GM12878 (cell line): ENCODE results near the gene SLCO6A1.

ENCODE experiments used
- CBX5 ChIP-seq: sonication (generic); IDR thresholded peaks from 2 replicates; pipeline ENCODE4 v1.6.1; 2016; ENCODE audit warnings: low read depth, moderate library complexity, mild to moderate bottlenecking, inconsistent platforms
- CTCF ChIP-seq, 3 experiments: IDR thresholded peaks in 2 of 3; conservative IDR thresholded peaks in 1 of 3; 2 replicates each; pipeline ENCODE4 v1.5.1; 2011; ENCODE audit warnings: low read depth in 3 of 3, low read length in 3 of 3, mild to moderate bottlenecking in 3 of 3, control low read depth in 2 of 3, moderate library complexity in 2 of 3, inconsistent platforms in 1 of 3, mixed read lengths in 1 of 3; ENCODE audit not compliant: control insufficient read depth in 2 of 3, insufficient read depth in 1 of 3; ENCODE audit errors: extremely low read depth in 1 of 3
- EP300 ChIP-seq, 2 experiments: fragments of 150-350 bp in 1 of 2; IDR thresholded peaks; 2 replicates each; pipeline ENCODE4 v1.6.1; 2011 to 2012; ENCODE audit warnings: low read depth in 2 of 2, low read length in 2 of 2, borderline replicate concordance in 1 of 2, improper control_type of control experiment in 1 of 2, inconsistent platforms in 1 of 2; ENCODE audit not compliant: control insufficient read depth in 1 of 2
- PKNOX1 ChIP-seq: fragments of 450-650 bp; IDR thresholded peaks from 2 replicates; pipeline ENCODE4 v1.6.1; 2016; ENCODE audit warnings: mild to moderate bottlenecking
- POLR2A ChIP-seq: IDR thresholded peaks from 2 replicates; pipeline ENCODE4 v1.6.1; 2011; ENCODE audit warnings: low read depth, mild to moderate bottlenecking, low read length
- POLR2AphosphoS2 ChIP-seq: IDR thresholded peaks from 2 replicates; pipeline ENCODE4 v1.6.1; 2011; ENCODE audit warnings: low read depth, mild to moderate bottlenecking, low read length, improper control_type of control experiment, moderate library complexity
- SMC3 ChIP-seq: IDR thresholded peaks from 2 replicates; pipeline ENCODE4 v1.6.1; 2011; ENCODE audit warnings: low read length, improper control_type of control experiment, borderline replicate concordance
- TAF1 ChIP-seq: IDR thresholded peaks from 2 replicates; pipeline ENCODE4 v1.6.1; 2011; ENCODE audit warnings: mild to moderate bottlenecking, low read depth, low read length, borderline replicate concordance
- YY1 ChIP-seq: IDR thresholded peaks from 2 replicates; pipeline ENCODE4 v1.6.1; 2011; ENCODE audit warnings: low read depth, mild to moderate bottlenecking, low read length
- ZNF384 ChIP-seq: IDR thresholded peaks from 2 replicates; pipeline ENCODE4 v1.6.1; 2012; ENCODE audit warnings: low read depth, mild to moderate bottlenecking, low read length, improper control_type of control experiment, borderline replicate concordance
- TF ChIP-seq, protein P1 (sequence below): IDR thresholded peaks from 2 replicates; pipeline ENCODE4 v1.6.1; 2012; ENCODE audit warnings: low read depth, low read length, improper control_type of control experiment
- TF ChIP-seq, protein P2 (sequence below): fragments of 450-650 bp; IDR thresholded peaks from 2 replicates; pipeline ENCODE4 v1.6.1; 2017; ENCODE audit warnings: mild to moderate bottlenecking, moderate library complexity
- TF ChIP-seq, protein P3 (sequence below): IDR thresholded peaks from 2 replicates; pipeline ENCODE4 v1.6.1; 2012; ENCODE audit warnings: low read depth, low read length, improper control_type of control experiment

GRCh38 chr5:102529447-102529846 is 30.6 kb upstream of the SLCO6A1 start:
- no peak for TF ChIP-seq CTCF (IDR thresholded peaks at IDR 0.05 in 2 of 3, conservative IDR thresholded peaks at IDR 0.05 in 1 of 3; ENCODE audit: control insufficient read depth in 2 of 3, extremely low read depth in 1 of 3, insufficient read depth in 1 of 3, low read depth in 3 of 3, low read length in 3 of 3)
- no peak for TF ChIP-seq POLR2A
- TF ChIP-seq TAF1, result no peak
- TF ChIP-seq SMC3, result no peak
- TF ChIP-seq PKNOX1, result no peak
- TF ChIP-seq, protein P1, sequence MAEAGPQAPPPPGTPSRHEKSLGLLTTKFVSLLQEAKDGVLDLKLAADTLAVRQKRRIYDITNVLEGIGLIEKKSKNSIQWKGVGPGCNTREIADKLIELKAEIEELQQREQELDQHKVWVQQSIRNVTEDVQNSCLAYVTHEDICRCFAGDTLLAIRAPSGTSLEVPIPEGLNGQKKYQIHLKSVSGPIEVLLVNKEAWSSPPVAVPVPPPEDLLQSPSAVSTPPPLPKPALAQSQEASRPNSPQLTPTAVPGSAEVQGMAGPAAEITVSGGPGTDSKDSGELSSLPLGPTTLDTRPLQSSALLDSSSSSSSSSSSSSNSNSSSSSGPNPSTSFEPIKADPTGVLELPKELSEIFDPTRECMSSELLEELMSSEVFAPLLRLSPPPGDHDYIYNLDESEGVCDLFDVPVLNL, result no peak
- TF ChIP-seq, protein P2, sequence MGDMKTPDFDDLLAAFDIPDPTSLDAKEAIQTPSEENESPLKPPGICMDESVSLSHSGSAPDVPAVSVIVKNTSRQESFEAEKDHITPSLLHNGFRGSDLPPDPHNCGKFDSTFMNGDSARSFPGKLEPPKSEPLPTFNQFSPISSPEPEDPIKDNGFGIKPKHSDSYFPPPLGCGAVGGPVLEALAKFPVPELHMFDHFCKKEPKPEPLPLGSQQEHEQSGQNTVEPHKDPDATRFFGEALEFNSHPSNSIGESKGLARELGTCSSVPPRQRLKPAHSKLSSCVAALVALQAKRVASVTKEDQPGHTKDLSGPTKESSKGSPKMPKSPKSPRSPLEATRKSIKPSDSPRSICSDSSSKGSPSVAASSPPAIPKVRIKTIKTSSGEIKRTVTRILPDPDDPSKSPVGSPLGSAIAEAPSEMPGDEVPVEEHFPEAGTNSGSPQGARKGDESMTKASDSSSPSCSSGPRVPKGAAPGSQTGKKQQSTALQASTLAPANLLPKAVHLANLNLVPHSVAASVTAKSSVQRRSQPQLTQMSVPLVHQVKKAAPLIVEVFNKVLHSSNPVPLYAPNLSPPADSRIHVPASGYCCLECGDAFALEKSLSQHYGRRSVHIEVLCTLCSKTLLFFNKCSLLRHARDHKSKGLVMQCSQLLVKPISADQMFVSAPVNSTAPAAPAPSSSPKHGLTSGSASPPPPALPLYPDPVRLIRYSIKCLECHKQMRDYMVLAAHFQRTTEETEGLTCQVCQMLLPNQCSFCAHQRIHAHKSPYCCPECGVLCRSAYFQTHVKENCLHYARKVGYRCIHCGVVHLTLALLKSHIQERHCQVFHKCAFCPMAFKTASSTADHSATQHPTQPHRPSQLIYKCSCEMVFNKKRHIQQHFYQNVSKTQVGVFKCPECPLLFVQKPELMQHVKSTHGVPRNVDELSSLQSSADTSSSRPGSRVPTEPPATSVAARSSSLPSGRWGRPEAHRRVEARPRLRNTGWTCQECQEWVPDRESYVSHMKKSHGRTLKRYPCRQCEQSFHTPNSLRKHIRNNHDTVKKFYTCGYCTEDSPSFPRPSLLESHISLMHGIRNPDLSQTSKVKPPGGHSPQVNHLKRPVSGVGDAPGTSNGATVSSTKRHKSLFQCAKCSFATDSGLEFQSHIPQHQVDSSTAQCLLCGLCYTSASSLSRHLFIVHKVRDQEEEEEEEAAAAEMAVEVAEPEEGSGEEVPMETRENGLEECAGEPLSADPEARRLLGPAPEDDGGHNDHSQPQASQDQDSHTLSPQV, result no peak
- no peak for TF ChIP-seq POLR2AphosphoS2
- TF ChIP-seq, protein P3, sequence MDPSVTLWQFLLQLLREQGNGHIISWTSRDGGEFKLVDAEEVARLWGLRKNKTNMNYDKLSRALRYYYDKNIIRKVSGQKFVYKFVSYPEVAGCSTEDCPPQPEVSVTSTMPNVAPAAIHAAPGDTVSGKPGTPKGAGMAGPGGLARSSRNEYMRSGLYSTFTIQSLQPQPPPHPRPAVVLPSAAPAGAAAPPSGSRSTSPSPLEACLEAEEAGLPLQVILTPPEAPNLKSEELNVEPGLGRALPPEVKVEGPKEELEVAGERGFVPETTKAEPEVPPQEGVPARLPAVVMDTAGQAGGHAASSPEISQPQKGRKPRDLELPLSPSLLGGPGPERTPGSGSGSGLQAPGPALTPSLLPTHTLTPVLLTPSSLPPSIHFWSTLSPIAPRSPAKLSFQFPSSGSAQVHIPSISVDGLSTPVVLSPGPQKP, result no peak
- TF ChIP-seq ZNF384, result no peak
- TF ChIP-seq CBX5, result no peak
- TF ChIP-seq EP300 (IDR thresholded peaks at IDR 0.05; ENCODE audit: borderline replicate concordance in 1 of 2, control insufficient read depth in 1 of 2, low read depth in 2 of 2, low read length in 2 of 2), result no peak
- TF ChIP-seq YY1, result no peak
